Natural killer cell (primary cell): ENCODE measurements around the gene PLEKHA8. TPM values are rescaled to one million over a fixed set of nuclear protein-coding genes. Genes with fewer than 3 reads are reported as not detected.

ENCODE experiments used
- ATAC-seq, 3 donors: fragments of 150-1000 bp in 2 of 3; fragments of 200-7000 bp in 1 of 3; cut with Tn5 transposase; 1 replicate in 1 of 3; 2 replicates in 2 of 3; pipeline ENCODE4 v1.10.0; 2021; ENCODE audit warnings: mild to moderate bottlenecking in 2 of 3, moderate library complexity in 2 of 3
- DNase-seq, 2 donors: peaks; one replicate each; pipeline versions ENCODE4 v3.0.0 to v3.0.0-alpha.2; 2013 to 2021; ENCODE audit warnings: mixed read lengths in 1 of 2
- H3K27ac ChIP-seq: one replicate; pipeline ENCODE4 v1.5.1; 2013; ENCODE audit warnings: mild to moderate bottlenecking, low read length
- H3K27me3 ChIP-seq: one replicate; pipeline ENCODE4 v1.6.1; 2013; ENCODE audit warnings: low read length; ENCODE audit not compliant: control insufficient read depth, insufficient read depth
- H3K36me3 ChIP-seq: one replicate; pipeline ENCODE4 v1.6.1; 2013; ENCODE audit warnings: low read length; ENCODE audit not compliant: control insufficient read depth, insufficient read depth
- H3K4me1 ChIP-seq: one replicate; pipeline ENCODE4 v1.6.1; 2013; ENCODE audit warnings: low read length; ENCODE audit not compliant: control insufficient read depth, insufficient read depth
- H3K4me3 ChIP-seq: one replicate; pipeline ENCODE4 v1.5.1; 2013; ENCODE audit warnings: low read length
- H3K9me3 ChIP-seq: one replicate; pipeline ENCODE4 v1.6.1; 2013; ENCODE audit warnings: low read length; ENCODE audit not compliant: control insufficient read depth, insufficient read depth
- H3K27ac Mint-ChIP-seq, 2 donors: one replicate each; pipeline ENCODE4 v1.8.0; 2022; ENCODE audit warnings: mild to moderate bottlenecking in 2 of 2, mixed read lengths in 2 of 2, moderate library complexity in 1 of 2
- H3K27me3 Mint-ChIP-seq, 2 donors: one replicate each; pipeline ENCODE4 v1.8.0; 2022; ENCODE audit warnings: low read depth in 2 of 2, mixed read lengths in 2 of 2
- H3K36me3 Mint-ChIP-seq: one replicate; pipeline ENCODE4 v1.8.0; 2022; ENCODE audit warnings: mixed read lengths
- H3K4me1 Mint-ChIP-seq, 2 donors: one replicate each; pipeline ENCODE4 v1.8.0; 2022; ENCODE audit warnings: mixed read lengths in 2 of 2
- H3K4me3 Mint-ChIP-seq: one replicate; pipeline ENCODE4 v1.8.0; 2022; ENCODE audit warnings: mild to moderate bottlenecking, moderate library complexity, mixed read lengths
- H3K9me3 Mint-ChIP-seq, 2 donors: one replicate each; pipeline ENCODE4 v1.8.0; 2022; ENCODE audit warnings: mixed read lengths in 2 of 2
- WGBS: methylation state at CpG from one replicate; pipeline ENCODE4 v1.1.7; 2013; ENCODE audit warnings: missing lambda C conversion rate; ENCODE audit not compliant: insufficient coverage; 5-methylcytosine and 5-hydroxymethylcytosine counted together
- intact Hi-C: fragments of 100-400 bp; cut with micrococcal nuclease; formaldehyde crosslinking; loops from one replicate; pipeline ENCODE4 v1.14.2; 2022
- total RNA-seq, 4 donors: library from RNA; stranded (reverse); fragments of 120-200 nt in 1 of 4; gene quantifications; one replicate each; pipeline versions ENCODE4 v1.2.3 to v1.2.4, GENCODE V29; 2013 to 2022
- TF ChIP-seq, protein P1 (sequence below): fragments of 200-600 bp; IDR thresholded peaks from one replicate; pipeline ENCODE4 v1.8.0; 2022; ENCODE audit warnings: antibody characterized with exemption

Gene PLEKHA8
- total RNA-seq, 3 donors from 2014 or later (not counting 1 experiment from before 2014, with no cell fraction given): 8.7 to 12.8 (median 11.8) TPM

DNA sequence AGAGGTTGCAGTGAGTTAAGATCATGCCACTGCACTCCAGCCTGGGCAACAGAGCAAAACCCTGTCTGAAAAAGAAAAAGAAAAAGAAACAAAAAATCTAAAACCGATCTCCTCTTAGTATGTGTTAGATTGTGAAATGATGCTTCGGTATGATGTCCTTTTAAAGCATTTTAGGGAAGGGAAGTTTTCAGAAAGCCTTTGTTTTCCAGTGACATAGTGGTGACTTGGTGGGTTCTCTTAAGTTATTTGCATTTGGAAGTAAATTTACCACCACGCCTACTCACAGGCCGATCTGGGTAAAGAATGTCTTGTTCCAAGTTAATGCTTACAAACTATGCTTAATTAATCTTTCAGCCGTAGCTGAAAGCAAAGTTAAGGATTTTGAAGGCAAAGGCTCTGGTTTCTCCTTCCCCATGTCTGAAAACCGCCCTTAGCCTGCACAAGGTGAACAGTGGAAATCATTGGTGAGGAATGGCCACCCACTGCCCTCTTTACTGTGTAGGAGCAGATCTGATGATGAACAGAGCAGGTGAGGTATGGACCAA, 117.3 kb downstream of the PLEKHA8 start:
- H3K9me3 Mint-ChIP-seq: no peaks in the 10 kb centered on the region
- no peaks in the 10 kb centered on the region for H3K36me3 Mint-ChIP-seq
- WGBS: 96% methylated on average over 6 of the region's 6 CpGs
- no peak overlapping the region for H3K27ac Mint-ChIP-seq
- H3K4me3 ChIP-seq: no peak overlapping the region
- peaks cover 0 to 2% of the 10 kb centered on the region in 2 donors for H3K27me3 Mint-ChIP-seq
- H3K4me3 Mint-ChIP-seq: no peak overlapping the region
- no peak overlapping the region for H3K27ac ChIP-seq
- ATAC-seq (no peak), DNase-seq (no peak)
- H3K4me1 ChIP-seq: peaks cover 8% of the 10 kb centered on the region
- intact Hi-C loops: no loop called here
- TF ChIP-seq, protein P1, sequence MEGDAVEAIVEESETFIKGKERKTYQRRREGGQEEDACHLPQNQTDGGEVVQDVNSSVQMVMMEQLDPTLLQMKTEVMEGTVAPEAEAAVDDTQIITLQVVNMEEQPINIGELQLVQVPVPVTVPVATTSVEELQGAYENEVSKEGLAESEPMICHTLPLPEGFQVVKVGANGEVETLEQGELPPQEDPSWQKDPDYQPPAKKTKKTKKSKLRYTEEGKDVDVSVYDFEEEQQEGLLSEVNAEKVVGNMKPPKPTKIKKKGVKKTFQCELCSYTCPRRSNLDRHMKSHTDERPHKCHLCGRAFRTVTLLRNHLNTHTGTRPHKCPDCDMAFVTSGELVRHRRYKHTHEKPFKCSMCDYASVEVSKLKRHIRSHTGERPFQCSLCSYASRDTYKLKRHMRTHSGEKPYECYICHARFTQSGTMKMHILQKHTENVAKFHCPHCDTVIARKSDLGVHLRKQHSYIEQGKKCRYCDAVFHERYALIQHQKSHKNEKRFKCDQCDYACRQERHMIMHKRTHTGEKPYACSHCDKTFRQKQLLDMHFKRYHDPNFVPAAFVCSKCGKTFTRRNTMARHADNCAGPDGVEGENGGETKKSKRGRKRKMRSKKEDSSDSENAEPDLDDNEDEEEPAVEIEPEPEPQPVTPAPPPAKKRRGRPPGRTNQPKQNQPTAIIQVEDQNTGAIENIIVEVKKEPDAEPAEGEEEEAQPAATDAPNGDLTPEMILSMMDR: no peak
- no peaks in the 10 kb centered on the region for H3K4me1 Mint-ChIP-seq
- no peaks in the 10 kb centered on the region for H3K9me3 ChIP-seq
- no peaks in the 10 kb centered on the region for H3K36me3 ChIP-seq
- no peaks in the 10 kb centered on the region for H3K27me3 ChIP-seq

DNA sequence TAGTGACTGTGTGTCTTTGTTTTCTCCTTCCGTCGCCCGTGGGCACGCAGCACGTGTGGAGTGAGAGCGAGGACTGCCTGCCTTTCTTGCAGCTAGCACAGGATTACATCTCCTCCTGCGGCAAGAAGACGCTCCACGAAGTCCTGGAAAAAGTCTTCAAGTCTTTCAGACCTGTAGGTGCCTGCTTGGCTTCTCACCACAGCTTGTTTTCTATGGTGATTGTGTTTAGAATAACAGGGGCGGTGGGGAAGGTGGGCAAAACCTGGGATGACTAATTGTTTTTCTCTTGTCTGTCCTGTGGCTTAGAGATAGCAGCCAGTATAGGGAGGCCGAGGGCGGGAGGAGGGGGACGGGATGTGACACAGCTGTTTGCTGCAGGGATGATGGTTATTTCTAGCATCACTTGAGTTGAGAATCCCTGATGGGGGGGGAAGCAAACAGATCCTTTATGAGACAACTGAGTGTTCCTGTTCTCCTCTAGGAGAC, 118.0 kb downstream of the PLEKHA8 start:
- H3K27me3 Mint-ChIP-seq: peaks cover 0 to 2% of the 10 kb centered on the region in 2 donors
- Histone ChIP-seq H3K27ac (no peak overlapping the region), H3K4me3 (no peak overlapping the region), H3K9me3 (no peaks in the 10 kb centered on the region), H3K36me3 (no peaks in the 10 kb centered on the region), H3K4me1 (peaks cover 8% of the 10 kb centered on the region), H3K27me3 (no peaks in the 10 kb centered on the region)
- ATAC-seq (peak in 1 of 3 donors; percentile 81), DNase-seq (no peak)
- WGBS: 62% methylated on average over 13 of the region's 13 CpGs
- no peaks in the 10 kb centered on the region for H3K4me1 Mint-ChIP-seq
- intact Hi-C loops: no loop called here
- TF ChIP-seq, protein P1: no peak
- H3K4me3 Mint-ChIP-seq: no peak overlapping the region
- H3K27ac Mint-ChIP-seq: no peak overlapping the region
- no peaks in the 10 kb centered on the region for H3K36me3 Mint-ChIP-seq
- H3K9me3 Mint-ChIP-seq: no peaks in the 10 kb centered on the region

DNA sequence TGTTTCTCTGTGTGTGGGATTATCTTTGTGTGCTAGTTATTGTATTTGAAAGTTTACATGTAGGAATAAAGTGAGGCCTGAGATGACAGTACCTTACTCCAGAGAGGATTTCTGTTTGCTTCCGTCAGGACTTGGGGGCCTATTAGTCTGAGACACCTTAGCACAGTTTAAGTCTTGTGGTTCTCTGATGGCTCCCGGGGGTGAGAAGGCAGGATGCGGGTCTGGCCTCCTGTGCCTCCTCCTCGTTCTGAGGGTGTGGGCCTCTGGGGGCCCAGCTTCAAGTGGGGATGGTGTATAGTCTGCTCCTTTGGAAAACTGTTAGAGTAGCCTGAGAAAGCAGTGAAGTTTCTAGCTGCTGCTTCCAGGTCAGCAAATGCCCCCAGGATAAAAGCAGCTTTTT, 119.0 kb downstream of the PLEKHA8 start:
- peak in 2 of 3 donors; percentile 36 to 56 for ATAC-seq

More for the DNA sequence above, 119.0 kb downstream of the PLEKHA8 start:
- Mint-ChIP-seq H3K4me1 (no peaks in the 10 kb centered on the region), H3K9me3 (no peaks in the 10 kb centered on the region), H3K27ac (no peak overlapping the region), H3K27me3 (peaks cover 0 to 2% of the 10 kb centered on the region in 2 donors), H3K4me3 (no peak overlapping the region), H3K36me3 (no peaks in the 10 kb centered on the region)
- H3K9me3 ChIP-seq: no peaks in the 10 kb centered on the region
- 21% methylated on average over 4 of the region's 4 CpGs for WGBS
- no peak overlapping the region for H3K27ac ChIP-seq
- no peak overlapping the region for H3K4me3 ChIP-seq
- H3K36me3 ChIP-seq: no peaks in the 10 kb centered on the region
- peaks cover 8% of the 10 kb centered on the region for H3K4me1 ChIP-seq
- TF ChIP-seq, protein P1: no peak
- intact Hi-C loops: no loop called here
- H3K27me3 ChIP-seq: no peaks in the 10 kb centered on the region
- no peak for DNase-seq
